HL-60 (cell line): ENCODE results near the gene MAPT.

ENCODE experiments used
- CTCF ChIP-seq: IDR thresholded peaks from one replicate; pipeline ENCODE4 v1.5.1; 2011; ENCODE audit warnings: low read length, control low read depth, inconsistent platforms; ENCODE audit not compliant: insufficient read depth
- POLR2AphosphoS5 ChIP-seq: IDR thresholded peaks from 2 replicates; pipeline ENCODE4 v1.6.1; 2012; ENCODE audit warnings: low read depth
- SPI1 ChIP-seq: IDR thresholded peaks from 2 replicates; pipeline ENCODE4 v1.6.1; 2012; ENCODE audit warnings: low read depth, mild to moderate bottlenecking, borderline replicate concordance

- TF ChIP-seq CTCF (no peak), SPI1 (no peak), POLR2AphosphoS5 (no peak)
Measured at GRCh38 chr17:45949755-45950320, 55.5 kb downstream of the MAPT start.
